GM12878 (cell line): ENCODE results near the gene LRRC27. TPM values are rescaled to one million over a fixed set of nuclear protein-coding genes. Genes with fewer than 3 reads are reported as not detected.

Source experiments
- ATAC-seq: fragments of 200-7000 bp; cut with Tn5 transposase; 3 replicates; pipeline ENCODE4 v1.9.1; 2020; ENCODE audit warnings: mild to moderate bottlenecking, moderate library complexity
- BruUV-seq: library from RNA; stranded (reverse); fragments of 400-500 nt; replicated peaks from 2 replicates; lab custom pipeline; 2021; lab: Mats Ljungman, UMichigan
- CTCF ChIA-PET: fragments of 300-600 bp; sonication (Branson Sonifier 250); formaldehyde crosslinking; extraction: SDS; loops from one replicate; lab custom pipeline; 2021; ENCODE audit warnings: inconsistent platforms; lab: Yijun Ruan, JAX
- POLR2A ChIA-PET: fragments of 350-600 bp; formaldehyde crosslinking; extraction: SDS; loops from one replicate; lab custom pipeline; 2021; ENCODE audit warnings: inconsistent platforms; lab: Charles Lee
- RAD21 ChIA-PET: fragments of 300-600 bp; sonication (Branson Sonifier 250); formaldehyde crosslinking; loops from one replicate; lab custom pipeline; 2023; ENCODE audit warnings: antibody characterized with exemption; ENCODE audit not compliant: unreplicated experiment; lab: Charles Lee
- SMC1A ChIA-PET: fragments of 300-600 bp; sonication (Branson Sonifier 250); formaldehyde crosslinking; loops from one replicate; lab custom pipeline; 2023; ENCODE audit not compliant: unreplicated experiment, uncharacterized antibody; lab: Charles Lee
- DNase-seq: peaks from one replicate; pipeline ENCODE4 v3.0.0-alpha.2; 2011; ENCODE audit warnings: low read depth, low spot score
- FAIRE-seq: peaks from 3 replicates; lab custom pipeline; 2011; peaks lifted over from hg19 to GRCh38; lab: Jason Lieb, UNC
- H2AFZ ChIP-seq: 2 replicates; pipeline ENCODE4 v1.6.0; 2011; ENCODE audit warnings: low read depth, low read length, control low read depth; ENCODE audit not compliant: control insufficient read depth
- H3K27ac ChIP-seq: 2 replicates; pipeline ENCODE4 v1.5.1; 2011; ENCODE audit warnings: control low read depth; ENCODE audit not compliant: control insufficient read depth, insufficient read depth
- H3K27me3 ChIP-seq, 2 experiments: replicated peaks in 1 of 2; 2 replicates each; pipeline versions ENCODE4 v1.6.0 to v1.6.1; 2011; ENCODE audit warnings: low read length in 1 of 2; ENCODE audit not compliant: control insufficient read depth in 2 of 2, insufficient read depth in 2 of 2
- H3K36me3 ChIP-seq, 2 experiments: 2 replicates each; pipeline ENCODE4 v1.5.1; 2011; ENCODE audit warnings: low read length in 1 of 2; ENCODE audit not compliant: control insufficient read depth in 2 of 2, insufficient read depth in 2 of 2
- H3K4me1 ChIP-seq: 2 replicates; pipeline ENCODE4 v1.6.1; 2011; ENCODE audit warnings: mild to moderate bottlenecking, low read length, moderate library complexity, mixed read lengths; ENCODE audit not compliant: control insufficient read depth, insufficient read depth
- H3K4me2 ChIP-seq: 2 replicates; pipeline ENCODE4 v1.6.0; 2011; ENCODE audit warnings: control low read depth; ENCODE audit not compliant: control insufficient read depth, insufficient read depth
- H3K4me3 ChIP-seq: fragments of 200-600 bp; sonication (generic); 2 replicates; pipeline ENCODE4 v1.5.1; 2016
- H3K79me2 ChIP-seq: 2 replicates; pipeline ENCODE4 v1.6.0; 2011; ENCODE audit warnings: low read length; ENCODE audit not compliant: control insufficient read depth, insufficient read depth
- H3K9ac ChIP-seq: 2 replicates; pipeline ENCODE4 v1.8.0; 2011; ENCODE audit warnings: low read length, control low read depth, mixed read lengths; ENCODE audit not compliant: control insufficient read depth, insufficient read depth
- H3K9me3 ChIP-seq: replicated peaks from 3 replicates; pipeline ENCODE4 v1.5.1; 2011; ENCODE audit warnings: mild to moderate bottlenecking, low read length; ENCODE audit not compliant: control insufficient read depth, insufficient read depth
- H4K20me1 ChIP-seq: 2 replicates; pipeline ENCODE4 v1.6.0; 2011; ENCODE audit not compliant: control insufficient read depth, insufficient read depth
- BRCA1 ChIP-seq: IDR thresholded peaks from 2 replicates; pipeline ENCODE4 v1.6.1; 2011; ENCODE audit warnings: low read depth, low read length, improper control_type of control experiment
- CHD1 ChIP-seq: IDR thresholded peaks from 2 replicates; pipeline ENCODE4 v1.6.1; 2012; ENCODE audit warnings: low read depth, low read length, improper control_type of control experiment
- KDM1A ChIP-seq: fragments of 200-600 bp; sonication (generic); IDR thresholded peaks from 2 replicates; pipeline ENCODE4 v1.6.1; 2016; ENCODE audit warnings: borderline replicate concordance
- MEF2B ChIP-seq: fragments of 450-650 bp; IDR thresholded peaks from 2 replicates; pipeline ENCODE4 v1.6.1; 2018; ENCODE audit warnings: mild to moderate bottlenecking, moderate library complexity; ENCODE audit not compliant: partially characterized antibody, poor library complexity, severe bottlenecking
- MYC ChIP-seq: IDR thresholded peaks from 2 replicates; pipeline ENCODE4 v1.6.1; 2011; ENCODE audit warnings: mild to moderate bottlenecking, low read length, moderate library complexity, inconsistent platforms; ENCODE audit not compliant: insufficient read depth, insufficient replicate concordance, insufficient read length, severe bottlenecking
- PBX3 ChIP-seq: IDR thresholded peaks from 2 replicates; pipeline ENCODE4 v1.6.1; 2011; ENCODE audit warnings: mild to moderate bottlenecking, low read depth, low read length, moderate library complexity; ENCODE audit not compliant: insufficient replicate concordance
- RAD51 ChIP-seq: fragments of 450-650 bp; IDR thresholded peaks from 2 replicates; pipeline ENCODE4 v1.6.1; 2016; ENCODE audit warnings: moderate library complexity, mild to moderate bottlenecking, inconsistent platforms
- RUNX3 ChIP-seq: IDR thresholded peaks from 2 replicates; pipeline ENCODE4 v1.6.1; 2012; ENCODE audit warnings: low read length, inconsistent platforms
- SMARCA5 ChIP-seq: fragments of 450-650 bp; IDR thresholded peaks from 2 replicates; pipeline ENCODE4 v1.6.1; 2017; ENCODE audit warnings: mild to moderate bottlenecking
- STAT3 ChIP-seq: IDR thresholded peaks from 2 replicates; pipeline ENCODE4 v1.6.1; 2011; ENCODE audit warnings: low read depth, low read length, improper control_type of control experiment
- TARDBP ChIP-seq: IDR thresholded peaks from 2 replicates; pipeline ENCODE4 v1.6.1; 2016; ENCODE audit warnings: borderline replicate concordance
- TCF7 ChIP-seq: IDR thresholded peaks from 2 replicates; pipeline ENCODE4 v1.6.1; 2014; ENCODE audit warnings: antibody characterized with exemption, borderline replicate concordance
- WGBS: methylation state at CpG from one replicate; pipeline ENCODE4 v1.1.6; 2016; ENCODE audit warnings: low lambda C conversion rate; ENCODE audit not compliant: insufficient replicate concordance, insufficient coverage; ENCODE audit errors: missing lambda C conversion rate; 5-methylcytosine and 5-hydroxymethylcytosine counted together
- in situ Hi-C: fragments of 300-500 bp; cut with MboI; formaldehyde crosslinking; loops from 9 replicates; pipeline ENCODE4 v1.14.3; 2018; ENCODE audit warnings: mixed read lengths
- intact Hi-C: fragments of 100-400 bp; cut with micrococcal nuclease; formaldehyde crosslinking; loops from one replicate; pipeline ENCODE4 v1.14.2; 2022; ENCODE audit not compliant: unreplicated experiment
- polyA plus RNA-seq, 11 experiments: library from polyadenylated mRNA; depleted of rRNA in 4 of 11; unstranded in 6 of 11; stranded (reverse) in 5 of 11; fragments of >200 nt; fragmentation: Nextera tagmentation in 4 of 11; fragmentation: Illumina TruSeq in 1 of 11; extraction: Ambion mirVana in 4 of 11; extraction: Trizol in 1 of 11; gene quantifications; 1 replicate in 1 of 11; 2 replicates in 10 of 11; pipeline versions ENCODE4 v1.2.1 to v1.2.3, GENCODE V29; 2011 to 2016; ENCODE audit warnings: inconsistent platforms in 2 of 11, missing spikeins in 2 of 11, low read depth in 1 of 11
- total RNA-seq, 4 experiments: library from RNA; depleted of rRNA in 3 of 4; stranded (reverse); fragments of >200 nt in 3 of 4; fragmentation: Illumina TruSeq in 1 of 4; extraction: Trizol in 1 of 4; gene quantifications; 2 replicates each; pipeline versions ENCODE4 v1.2.1 to v1.2.3, GENCODE V29; 2013 to 2021
- TF ChIP-seq, protein P1 (sequence below): fragments of 450-650 bp; IDR thresholded peaks from 2 replicates; pipeline ENCODE4 v1.6.1; 2016; ENCODE audit warnings: mild to moderate bottlenecking
- TF ChIP-seq, protein P2 (sequence below): fragments of 450-650 bp; IDR thresholded peaks from 2 replicates; pipeline ENCODE4 v1.6.1; 2017; ENCODE audit warnings: borderline replicate concordance
- TF ChIP-seq, protein P3 (sequence below): fragments of 450-650 bp; IDR thresholded peaks from 2 replicates; pipeline ENCODE4 v1.6.1; 2016; ENCODE audit warnings: mild to moderate bottlenecking

The LRRC27 gene
- total and polyA plus RNA-seq, 10 of the 15 experiments (the other 5 are each of a cell fraction or from before 2014, with no cell fraction given) = 0.48 to 6.9 (median 4.7) TPM

DNA sequence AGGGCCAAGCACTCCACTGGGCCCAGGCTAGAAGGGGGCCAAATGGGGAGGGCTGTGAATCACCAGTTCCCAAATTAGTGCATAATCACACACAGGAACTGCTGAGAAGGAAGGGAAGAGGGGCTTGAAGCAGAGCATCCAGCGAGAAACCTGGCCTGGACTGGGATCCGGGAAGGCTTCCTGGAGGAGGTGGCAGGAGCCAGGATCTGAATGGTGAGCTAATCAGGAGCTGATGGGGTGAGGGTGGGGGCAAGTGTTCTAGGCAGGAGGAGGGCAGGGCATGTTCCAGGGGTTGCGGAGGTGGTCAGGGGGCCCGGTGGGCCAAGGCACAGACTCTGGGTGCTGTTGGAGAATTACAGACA is 77.7 kb downstream of the LRRC27 start:
- Histone ChIP-seq H3K27ac (no peak overlapping the region), H3K9ac (no peak overlapping the region), H3K79me2 (no peaks in the 10 kb centered on the region), H3K4me1 (no peaks in the 10 kb centered on the region), H3K4me3 (no peak overlapping the region), H3K36me3 (no peaks in the 10 kb centered on the region), H4K20me1 (no peaks in the 10 kb centered on the region), H3K9me3 (no peaks in the 10 kb centered on the region), H3K4me2 (no peak overlapping the region), H2AFZ (no peak overlapping the region), H3K27me3 (no peaks in the 10 kb centered on the region)
- ChIA-PET RAD21 (no interaction called here), CTCF (no interaction called here), POLR2A (no interaction called here), SMC1A (no interaction called here)
- WGBS = 45% methylated on average over 4 of the region's 4 CpGs
- no peak for TF ChIP-seq TARDBP
- TF ChIP-seq CHD1 = no peak
- TF ChIP-seq RUNX3 = no peak
- TF ChIP-seq, protein P1, sequence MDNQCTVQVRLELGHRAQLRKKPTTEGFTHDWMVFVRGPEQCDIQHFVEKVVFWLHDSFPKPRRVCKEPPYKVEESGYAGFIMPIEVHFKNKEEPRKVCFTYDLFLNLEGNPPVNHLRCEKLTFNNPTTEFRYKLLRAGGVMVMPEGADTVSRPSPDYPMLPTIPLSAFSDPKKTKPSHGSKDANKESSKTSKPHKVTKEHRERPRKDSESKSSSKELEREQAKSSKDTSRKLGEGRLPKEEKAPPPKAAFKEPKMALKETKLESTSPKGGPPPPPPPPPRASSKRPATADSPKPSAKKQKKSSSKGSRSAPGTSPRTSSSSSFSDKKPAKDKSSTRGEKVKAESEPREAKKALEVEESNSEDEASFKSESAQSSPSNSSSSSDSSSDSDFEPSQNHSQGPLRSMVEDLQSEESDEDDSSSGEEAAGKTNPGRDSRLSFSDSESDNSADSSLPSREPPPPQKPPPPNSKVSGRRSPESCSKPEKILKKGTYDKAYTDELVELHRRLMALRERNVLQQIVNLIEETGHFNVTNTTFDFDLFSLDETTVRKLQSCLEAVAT = no peak
- TF ChIP-seq MEF2B = no peak
- TF ChIP-seq KDM1A = no peak
- TF ChIP-seq TCF7 = no peak
- TF ChIP-seq, protein P2, sequence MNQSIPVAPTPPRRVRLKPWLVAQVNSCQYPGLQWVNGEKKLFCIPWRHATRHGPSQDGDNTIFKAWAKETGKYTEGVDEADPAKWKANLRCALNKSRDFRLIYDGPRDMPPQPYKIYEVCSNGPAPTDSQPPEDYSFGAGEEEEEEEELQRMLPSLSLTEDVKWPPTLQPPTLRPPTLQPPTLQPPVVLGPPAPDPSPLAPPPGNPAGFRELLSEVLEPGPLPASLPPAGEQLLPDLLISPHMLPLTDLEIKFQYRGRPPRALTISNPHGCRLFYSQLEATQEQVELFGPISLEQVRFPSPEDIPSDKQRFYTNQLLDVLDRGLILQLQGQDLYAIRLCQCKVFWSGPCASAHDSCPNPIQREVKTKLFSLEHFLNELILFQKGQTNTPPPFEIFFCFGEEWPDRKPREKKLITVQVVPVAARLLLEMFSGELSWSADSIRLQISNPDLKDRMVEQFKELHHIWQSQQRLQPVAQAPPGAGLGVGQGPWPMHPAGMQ = no peak
- no peak for TF ChIP-seq PBX3
- TF ChIP-seq SMARCA5 = no peak
- no peak for TF ChIP-seq BRCA1
- TF ChIP-seq RAD51 = no peak
- no peak for TF ChIP-seq MYC
- TF ChIP-seq, protein P3, sequence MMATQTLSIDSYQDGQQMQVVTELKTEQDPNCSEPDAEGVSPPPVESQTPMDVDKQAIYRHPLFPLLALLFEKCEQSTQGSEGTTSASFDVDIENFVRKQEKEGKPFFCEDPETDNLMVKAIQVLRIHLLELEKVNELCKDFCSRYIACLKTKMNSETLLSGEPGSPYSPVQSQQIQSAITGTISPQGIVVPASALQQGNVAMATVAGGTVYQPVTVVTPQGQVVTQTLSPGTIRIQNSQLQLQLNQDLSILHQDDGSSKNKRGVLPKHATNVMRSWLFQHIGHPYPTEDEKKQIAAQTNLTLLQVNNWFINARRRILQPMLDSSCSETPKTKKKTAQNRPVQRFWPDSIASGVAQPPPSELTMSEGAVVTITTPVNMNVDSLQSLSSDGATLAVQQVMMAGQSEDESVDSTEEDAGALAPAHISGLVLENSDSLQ = no peak
- no peak for TF ChIP-seq STAT3
- in situ Hi-C loops = no loop called here
- no TSS peak for BruUV-seq
- DNase-seq = no peak
- FAIRE-seq = no peak
- intact Hi-C loops = no loop called here
- ATAC-seq = no peak
